Activated naive CD4-positive, alpha-beta T cell treated with anti-CD3 and anti-CD28 coated beads, Interleukin-2, amount 50 U/mL, for 24 hours (primary cell): ENCODE results near the gene FNDC1.
A peak's percentile ranks its signal among the peaks of the same experiment; 100 is the strongest.

ENCODE experiments used
- H3K27ac Mint-ChIP-seq: one replicate; pipeline ENCODE4 v1.8.0; 2021; ENCODE audit warnings: mild to moderate bottlenecking, mixed read lengths
- H3K27me3 Mint-ChIP-seq: one replicate; pipeline ENCODE4 v1.8.0; 2021; ENCODE audit warnings: mixed read lengths
- H3K36me3 Mint-ChIP-seq: one replicate; pipeline ENCODE4 v1.8.0; 2021; ENCODE audit warnings: mixed read lengths
- H3K4me1 Mint-ChIP-seq: one replicate; pipeline ENCODE4 v1.8.0; 2021; ENCODE audit warnings: mixed read lengths
- H3K4me3 Mint-ChIP-seq: one replicate; pipeline ENCODE4 v1.8.0; 2021; ENCODE audit warnings: mild to moderate bottlenecking, mixed read lengths
- H3K9me3 Mint-ChIP-seq: one replicate; pipeline ENCODE4 v1.8.0; 2021; ENCODE audit warnings: mixed read lengths

FNDC1 gene

DNA sequence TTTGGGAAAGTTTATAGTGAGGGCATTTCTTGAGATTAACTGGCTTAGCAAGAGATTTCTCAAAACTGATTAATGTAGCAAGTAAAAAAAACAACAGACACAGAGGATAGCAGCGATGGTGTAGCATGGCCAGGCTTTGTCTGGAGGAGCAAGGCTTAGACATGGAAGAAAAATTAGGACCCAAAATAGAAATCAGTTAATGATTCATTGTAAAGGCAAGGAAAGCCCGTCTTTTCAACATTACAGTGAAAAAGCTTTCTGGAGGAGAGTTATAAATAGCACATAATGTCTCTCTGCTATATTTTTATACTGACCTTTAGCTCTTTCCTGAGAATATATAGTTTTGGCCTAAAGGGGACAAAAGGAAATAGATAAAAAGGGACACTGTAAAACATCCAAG, 45.1 kb downstream of the FNDC1 start:
- Mint-ChIP-seq H3K36me3 (no peaks in the 10 kb centered on the region), H3K27me3 (peaks cover 3% of the 10 kb centered on the region), H3K4me3 (no peak overlapping the region), H3K27ac (no peak overlapping the region), H3K9me3 (no peaks in the 10 kb centered on the region), H3K4me1 (no peaks in the 10 kb centered on the region)

GRCh38 chr6:159217595-159218275, 48.5 kb downstream of the FNDC1 start:
- peaks cover 3% of the 10 kb centered on the region for H3K4me1 Mint-ChIP-seq
- no peak overlapping the region for H3K4me3 Mint-ChIP-seq
- no peaks in the 10 kb centered on the region for H3K36me3 Mint-ChIP-seq
- no peaks in the 10 kb centered on the region for H3K9me3 Mint-ChIP-seq
- peaks cover 3% of the 10 kb centered on the region for H3K27me3 Mint-ChIP-seq
- H3K27ac Mint-ChIP-seq: no peak overlapping the region

- Mint-ChIP-seq H3K4me1 (peaks cover 3% of the 10 kb centered on the region), H3K9me3 (no peaks in the 10 kb centered on the region), H3K36me3 (no peaks in the 10 kb centered on the region), H3K27me3 (peaks cover 3% of the 10 kb centered on the region), H3K4me3 (no peak overlapping the region), H3K27ac (peak overlapping the region; percentile 5)
Measured at GRCh38 chr6:159220093-159220492, 50.9 kb downstream of the FNDC1 start.

DNA sequence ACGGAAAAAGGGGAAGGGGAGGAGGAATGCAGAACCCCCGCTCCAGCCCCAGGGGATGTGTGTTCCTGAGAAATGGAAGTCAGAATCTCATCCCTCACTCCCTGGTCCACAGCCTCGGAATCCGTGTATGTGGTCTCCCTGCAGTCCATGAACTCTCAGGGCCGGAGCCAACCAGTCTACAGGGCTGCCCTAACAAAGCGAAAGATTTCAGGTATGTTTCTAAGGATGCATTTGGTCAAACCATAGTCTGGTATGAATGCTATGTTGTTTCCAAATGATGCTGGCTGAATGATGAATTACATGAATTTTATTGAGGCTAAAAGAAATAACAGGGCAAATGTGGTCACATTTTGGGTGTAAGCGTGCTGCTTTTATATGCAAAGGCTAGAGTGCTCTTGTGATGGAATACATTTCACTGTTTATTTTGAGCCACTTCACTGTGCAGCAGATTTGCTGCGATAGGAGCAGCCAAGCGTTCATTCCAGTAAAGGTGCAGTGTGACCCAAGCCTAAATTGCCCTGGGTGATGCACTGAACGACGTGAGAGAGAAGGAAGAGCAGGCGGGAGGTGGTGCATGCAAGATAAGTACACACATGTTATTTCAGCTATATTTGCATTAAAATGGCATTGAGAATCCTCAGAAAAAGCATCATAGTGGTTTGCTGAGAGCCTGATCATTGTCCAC, 52.4 kb downstream of the FNDC1 start:
- H3K27me3 Mint-ChIP-seq: peaks cover 7% of the 10 kb centered on the region
- peaks cover 3% of the 10 kb centered on the region for H3K4me1 Mint-ChIP-seq

DNA sequence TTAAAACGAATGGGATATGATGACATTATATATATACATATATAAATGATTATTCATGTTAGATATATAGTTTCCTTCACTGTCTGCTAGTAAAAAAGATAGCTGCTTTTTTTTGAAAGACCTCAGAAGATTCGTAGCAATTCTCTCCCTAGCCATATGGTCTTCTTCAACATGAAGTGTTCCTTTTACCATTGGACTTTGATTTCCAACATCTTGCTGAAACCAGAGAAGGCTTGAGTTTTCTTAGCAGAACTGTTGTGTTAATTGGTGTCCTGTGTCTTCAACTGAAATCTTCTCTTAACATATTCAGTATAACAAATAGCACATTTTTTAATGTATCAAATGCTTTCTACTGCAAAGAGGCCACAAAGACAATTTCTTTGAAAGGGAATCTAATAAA, 55.3 kb downstream of the FNDC1 start:
- peaks cover 10% of the 10 kb centered on the region for H3K27me3 Mint-ChIP-seq
- no peaks in the 10 kb centered on the region for H3K9me3 Mint-ChIP-seq
- H3K4me3 Mint-ChIP-seq: no peak overlapping the region
- H3K36me3 Mint-ChIP-seq: no peaks in the 10 kb centered on the region
- H3K27ac Mint-ChIP-seq: no peak overlapping the region
- peaks cover 3% of the 10 kb centered on the region for H3K4me1 Mint-ChIP-seq

More for the DNA sequence above, 52.4 kb downstream of the FNDC1 start:
- H3K9me3 Mint-ChIP-seq: no peaks in the 10 kb centered on the region
- no peak overlapping the region for H3K27ac Mint-ChIP-seq
- H3K4me3 Mint-ChIP-seq: no peak overlapping the region
- no peaks in the 10 kb centered on the region for H3K36me3 Mint-ChIP-seq

DNA sequence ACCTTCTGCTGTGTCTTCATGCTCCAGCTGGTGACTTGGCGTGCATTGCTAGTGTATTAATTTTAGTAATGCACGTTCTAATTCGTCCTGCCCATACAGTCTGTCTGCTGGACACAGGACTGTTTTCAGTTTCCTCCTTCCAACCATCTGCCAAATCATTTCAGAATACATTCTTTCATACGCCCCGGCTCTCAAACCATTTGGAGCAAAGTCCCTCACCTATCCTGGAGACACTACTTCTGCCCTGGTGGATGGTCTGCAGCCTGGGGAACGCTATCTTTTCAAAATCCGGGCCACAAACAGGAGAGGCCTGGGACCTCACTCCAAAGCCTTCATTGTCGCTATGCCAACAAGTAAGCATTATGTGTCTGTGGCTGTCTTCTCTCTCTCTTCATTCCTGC, 60.5 kb downstream of the FNDC1 start:
- no peaks in the 10 kb centered on the region for H3K9me3 Mint-ChIP-seq
- H3K4me3 Mint-ChIP-seq: no peak overlapping the region
- peak overlapping the region; percentile 1 for H3K27ac Mint-ChIP-seq
- H3K27me3 Mint-ChIP-seq: peaks cover 24% of the 10 kb centered on the region
- H3K36me3 Mint-ChIP-seq: no peaks in the 10 kb centered on the region
- H3K4me1 Mint-ChIP-seq: peaks cover 4% of the 10 kb centered on the region

DNA sequence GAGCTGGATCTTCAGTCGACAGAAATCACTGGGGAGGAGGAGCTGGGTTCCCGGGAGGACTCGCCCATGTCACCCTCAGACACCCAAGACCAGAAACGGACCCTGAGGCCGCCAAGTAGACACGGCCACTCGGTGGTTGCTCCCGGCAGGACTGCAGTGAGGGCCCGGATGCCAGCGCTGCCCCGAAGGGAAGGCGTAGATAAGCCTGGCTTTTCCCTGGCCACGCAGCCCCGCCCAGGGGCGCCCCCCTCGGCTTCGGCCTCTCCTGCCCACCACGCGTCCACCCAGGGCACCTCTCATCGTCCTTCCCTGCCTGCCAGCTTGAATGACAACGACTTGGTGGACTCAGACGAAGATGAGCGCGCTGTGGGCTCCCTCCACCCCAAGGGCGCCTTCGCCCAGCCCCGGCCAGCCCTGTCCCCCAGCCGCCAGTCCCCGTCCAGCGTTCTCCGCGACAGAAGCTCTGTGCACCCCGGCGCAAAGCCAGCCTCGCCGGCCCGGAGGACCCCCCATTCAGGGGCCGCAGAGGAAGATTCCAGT, 63.0 kb downstream of the FNDC1 start:
- Mint-ChIP-seq H3K4me1 (peaks cover 4% of the 10 kb centered on the region), H3K4me3 (no peak overlapping the region), H3K36me3 (no peaks in the 10 kb centered on the region), H3K27me3 (peaks cover 37% of the 10 kb centered on the region), H3K27ac (no peak overlapping the region), H3K9me3 (no peaks in the 10 kb centered on the region)

- Mint-ChIP-seq H3K4me1 (peaks cover 4% of the 10 kb centered on the region), H3K36me3 (no peaks in the 10 kb centered on the region), H3K9me3 (no peaks in the 10 kb centered on the region), H3K4me3 (no peak overlapping the region), H3K27me3 (peaks cover 34% of the 10 kb centered on the region), H3K27ac (no peak overlapping the region)
Measured at GRCh38 chr6:159232751-159233150, 63.6 kb downstream of the FNDC1 start.

- Mint-ChIP-seq H3K27ac (no peak overlapping the region), H3K4me3 (no peak overlapping the region), H3K9me3 (no peaks in the 10 kb centered on the region), H3K27me3 (peaks cover 36% of the 10 kb centered on the region), H3K4me1 (peaks cover 4% of the 10 kb centered on the region), H3K36me3 (no peaks in the 10 kb centered on the region)
Measured at GRCh38 chr6:159233365-159234101, 64.3 kb downstream of the FNDC1 start.

DNA sequence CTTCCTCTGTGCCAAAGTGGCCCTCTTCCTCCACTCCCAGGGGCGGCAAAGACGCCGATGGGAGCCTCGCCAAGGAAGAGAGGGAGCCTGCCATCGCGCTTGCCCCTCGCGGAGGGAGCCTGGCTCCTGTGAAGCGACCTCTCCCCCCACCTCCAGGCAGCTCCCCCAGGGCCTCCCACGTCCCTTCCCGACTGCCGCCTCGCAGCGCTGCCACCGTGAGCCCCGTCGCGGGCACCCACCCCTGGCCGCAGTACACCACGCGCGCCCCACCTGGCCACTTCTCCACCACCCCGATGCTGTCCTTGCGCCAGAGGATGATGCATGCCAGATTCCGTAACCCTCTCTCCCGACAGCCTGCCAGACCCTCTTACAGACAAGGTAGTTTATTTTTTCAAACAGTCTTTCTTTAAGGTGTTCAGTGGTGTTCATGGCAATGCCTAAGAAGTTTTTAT, 64.9 kb downstream of the FNDC1 start:
- no peak overlapping the region for H3K4me3 Mint-ChIP-seq
- no peaks in the 10 kb centered on the region for H3K9me3 Mint-ChIP-seq
- peaks cover 37% of the 10 kb centered on the region for H3K27me3 Mint-ChIP-seq

GRCh38 chr6:159238920-159239558, 69.8 kb downstream of the FNDC1 start:
- no peaks in the 10 kb centered on the region for H3K36me3 Mint-ChIP-seq
- no peak overlapping the region for H3K4me3 Mint-ChIP-seq
- H3K4me1 Mint-ChIP-seq: peaks cover 4% of the 10 kb centered on the region
- peak overlapping the region; percentile 30 for H3K27ac Mint-ChIP-seq
- no peaks in the 10 kb centered on the region for H3K9me3 Mint-ChIP-seq
- peaks cover 39% of the 10 kb centered on the region for H3K27me3 Mint-ChIP-seq

More for the DNA sequence above, 64.9 kb downstream of the FNDC1 start:
- peaks cover 4% of the 10 kb centered on the region for H3K4me1 Mint-ChIP-seq
- H3K36me3 Mint-ChIP-seq: no peaks in the 10 kb centered on the region
- no peak overlapping the region for H3K27ac Mint-ChIP-seq

- H3K9me3 Mint-ChIP-seq: no peaks in the 10 kb centered on the region
- no peak overlapping the region for H3K27ac Mint-ChIP-seq
- H3K36me3 Mint-ChIP-seq: peaks cover 1% of the 10 kb centered on the region
- H3K4me3 Mint-ChIP-seq: no peak overlapping the region
- H3K27me3 Mint-ChIP-seq: peaks cover 2% of the 10 kb centered on the region
- H3K4me1 Mint-ChIP-seq: no peaks in the 10 kb centered on the region
Measured at GRCh38 chr6:159249128-159249527, 79.9 kb downstream of the FNDC1 start.

DNA sequence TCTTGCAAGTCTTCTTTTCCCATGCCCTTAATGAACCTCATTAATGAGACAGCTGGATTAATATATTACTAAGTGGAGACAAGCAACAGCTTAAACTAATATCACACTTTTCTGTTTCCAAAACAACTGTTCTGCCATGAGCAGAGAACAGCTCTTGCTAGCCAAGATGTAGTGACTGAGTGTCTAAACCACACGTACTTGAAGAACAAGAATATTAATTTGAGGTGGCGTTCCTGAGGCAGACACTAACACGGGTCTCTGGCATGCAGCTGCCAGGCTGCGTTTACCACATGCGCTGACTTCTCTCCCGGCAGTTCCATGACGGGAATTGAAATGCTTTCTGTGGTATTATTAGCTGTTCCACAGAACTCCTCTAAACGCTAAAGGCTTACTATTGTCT, 80.6 kb downstream of the FNDC1 start:
- Mint-ChIP-seq H3K36me3 (peaks cover under 1% of the 10 kb centered on the region), H3K27me3 (peaks cover 2% of the 10 kb centered on the region), H3K4me3 (no peak overlapping the region), H3K9me3 (no peaks in the 10 kb centered on the region), H3K4me1 (no peaks in the 10 kb centered on the region), H3K27ac (no peak overlapping the region)

- H3K4me1 Mint-ChIP-seq: no peaks in the 10 kb centered on the region
- peaks cover 3% of the 10 kb centered on the region for H3K27me3 Mint-ChIP-seq
Measured at GRCh38 chr6:159250633-159251032, 81.4 kb downstream of the FNDC1 start.

DNA sequence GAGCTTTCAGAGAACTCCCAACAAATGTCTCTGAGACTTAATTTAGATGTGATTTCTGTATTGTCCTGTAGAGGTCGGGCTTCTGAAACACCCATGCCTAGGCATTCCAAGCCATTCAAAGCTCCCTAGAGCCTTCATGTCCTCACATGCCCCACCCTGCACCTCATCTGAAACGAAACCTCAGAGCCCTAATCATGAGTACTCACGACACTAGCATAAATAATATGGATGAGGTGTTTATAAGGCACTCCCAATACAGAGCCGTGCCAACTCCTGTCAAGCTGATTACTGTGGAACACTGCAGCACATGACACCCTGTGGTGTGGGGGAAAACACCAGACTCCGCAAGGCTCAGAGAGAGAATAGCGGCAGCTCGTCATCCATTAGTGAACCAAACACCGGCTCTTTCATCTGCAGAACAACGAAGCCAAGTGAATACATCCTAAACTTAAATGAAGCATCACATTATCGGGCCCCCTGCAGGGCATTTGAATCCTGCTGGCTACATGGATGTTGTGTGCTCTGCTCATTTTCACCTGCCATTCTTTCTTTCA, 83.8 kb downstream of the FNDC1 start:
- Mint-ChIP-seq H3K4me3 (no peak overlapping the region), H3K27ac (no peak overlapping the region), H3K4me1 (no peaks in the 10 kb centered on the region), H3K36me3 (no peaks in the 10 kb centered on the region), H3K9me3 (no peaks in the 10 kb centered on the region), H3K27me3 (peaks cover 3% of the 10 kb centered on the region)

More at GRCh38 chr6:159250633-159251032, 81.4 kb downstream of the FNDC1 start:
- Mint-ChIP-seq H3K36me3 (no peaks in the 10 kb centered on the region), H3K4me3 (no peak overlapping the region), H3K27ac (no peak overlapping the region), H3K9me3 (no peaks in the 10 kb centered on the region)
